H1 (cell line): ENCODE measurements around the gene DNAJB8. TPM values are rescaled to one million over a fixed set of nuclear protein-coding genes. Genes with fewer than 3 reads are reported as not detected.

Source experiments
- CHD7 ChIP-seq: fragments of 300-600 bp; sonication (generic); IDR thresholded peaks from 2 replicates; pipeline ENCODE4 v1.7.1; 2012; ENCODE audit warnings: low read length, moderate library complexity, mild to moderate bottlenecking, inconsistent platforms; ENCODE audit not compliant: insufficient replicate concordance
- EP300 ChIP-seq, 2 experiments: IDR thresholded peaks; 1 replicate in 1 of 2; 2 replicates in 1 of 2; pipeline ENCODE4 v1.6.1; 2011 to 2012; ENCODE audit warnings: low read depth in 2 of 2, low read length in 2 of 2, mild to moderate bottlenecking in 2 of 2, borderline replicate concordance in 1 of 2, inconsistent platforms in 1 of 2, moderate library complexity in 1 of 2
- FOSL1 ChIP-seq: IDR thresholded peaks from 2 replicates; pipeline ENCODE4 v1.6.1; 2011; ENCODE audit warnings: mild to moderate bottlenecking, low read depth, low read length, moderate library complexity; ENCODE audit not compliant: insufficient read depth
- JUN ChIP-seq: IDR thresholded peaks from 2 replicates; pipeline ENCODE4 v1.6.1; 2011; ENCODE audit warnings: low read depth, mild to moderate bottlenecking, improper control_type of control experiment, low read length
- PHF8 ChIP-seq: fragments of 200-600 bp; sonication (generic); conservative IDR thresholded peaks from 2 replicates; pipeline ENCODE4 v1.7.1; 2012; ENCODE audit warnings: low read depth, mild to moderate bottlenecking, inconsistent platforms, low read length, moderate library complexity
- RXRA ChIP-seq: IDR thresholded peaks from 2 replicates; pipeline ENCODE4 v1.6.1; 2011; ENCODE audit warnings: low read depth, mild to moderate bottlenecking, low read length, moderate library complexity; ENCODE audit not compliant: insufficient read depth
- TAF7 ChIP-seq: optimal IDR thresholded peaks from 2 replicates; pipeline ENCODE3; 2011; ENCODE audit warnings: low read depth, mild to moderate bottlenecking, inconsistent platforms, low read length, moderate library complexity, borderline replicate concordance
- TBP ChIP-seq: IDR thresholded peaks from 2 replicates; pipeline ENCODE4 v1.6.1; 2011; ENCODE audit warnings: low read depth, low read length, improper control_type of control experiment
- ZNF274 ChIP-seq: IDR thresholded peaks from 2 replicates; pipeline ENCODE4 v1.7.0; 2012; ENCODE audit warnings: low read length, borderline replicate concordance; ENCODE audit errors: extremely low read depth
- polyA plus RNA-seq, 7 experiments: library from polyadenylated mRNA; depleted of rRNA in 3 of 7; stranded (reverse) in 5 of 7; unstranded in 2 of 7; fragments of >200 nt in 5 of 7; fragments of 200-250 nt in 2 of 7; gene quantifications; 1 replicate in 5 of 7; 2 replicates in 1 of 7; 4 replicates in 1 of 7; pipeline versions ENCODE4 v1.2.1 to v1.2.3, GENCODE V29; 2011 to 2013; ENCODE audit warnings: missing spikeins in 2 of 7, mixed read lengths in 2 of 7
- total RNA-seq: library from RNA; stranded (reverse); fragmentation: NEBNext Ultra II Directional; extraction: Animal tissue kit (Norgen Biotek cat#: 25700); gene quantifications from 2 replicates; pipeline ENCODE4 v1.2.1, GENCODE V29; 2021

The DNAJB8 gene
- total and polyA plus RNA-seq, 2 of the 8 experiments (the other 6 are each of a cell fraction or from before 2014, with no cell fraction given) = not detected

GRCh38 chr3:128426128-128426921, 40.4 kb downstream of the DNAJB8 start (continued):
- TF ChIP-seq TBP (no peak), CHD7 (no peak), FOSL1 (no peak), JUN (no peak), PHF8 (no peak), RXRA (no peak), ZNF274 (no peak), EP300 (IDR thresholded peaks at IDR 0.05; ENCODE audit: borderline replicate concordance in 1 of 2, low read depth in 2 of 2, low read length in 2 of 2) (no peak), TAF7 (no peak)
